Cerebellar nuclear complex (tissue), 1 donor: ENCODE measurements around the gene KRTAP1-1.
"Not testable (repeated sequence)": the region's sequence is repeated elsewhere in the genome, so short reads cannot be mapped to it uniquely, and the experiment has no call there.

ENCODE experiments used
- DNase-seq, 2 experiments: peaks; one replicate each; lab custom pipeline; 2025; lab: John Stamatoyannopoulos, UW

Gene KRTAP1-1

GRCh38 chr17:41055130-41055529 lies 13.9 kb upstream of the KRTAP1-1 start, which contains the start of gene KRTAP2-2:
Gene KRTAP2-2, minus strand, starts transcription at chr17:41055230. Its CDS starts 19 bp downstream, at chr17:41055211.
- DNase-seq, result not testable (repeated sequence)

- not testable (repeated sequence) for DNase-seq
These were observed 13.3 kb upstream of the KRTAP1-1 start for GRCh38 chr17:41054556-41054955.

- DNase-seq, result no peak
These were observed 12.8 kb upstream of the KRTAP1-1 start for GRCh38 chr17:41054025-41054424.

GRCh38 chr17:41052566-41052965 lies 11.3 kb upstream of the KRTAP1-1 start:
- DNase-seq, result no peak

- no peak for DNase-seq
These were observed 7.9 kb upstream of the KRTAP1-1 start for GRCh38 chr17:41049110-41049509.

- no peak for DNase-seq
These were observed 7.2 kb upstream of the KRTAP1-1 start for GRCh38 chr17:41048441-41048840.

- DNase-seq, result not testable (repeated sequence)
These were observed 5.7 kb upstream of the KRTAP1-1 start, which contains the start of gene KRTAP2-1 for GRCh38 chr17:41046735-41047465. Gene KRTAP2-1, minus strand, starts transcription at chr17:41047316. Its CDS starts 49 bp downstream, at chr17:41047267.

GRCh38 chr17:41042953-41043352 lies 1.7 kb upstream of the KRTAP1-1 start:
- no peak for DNase-seq

GRCh38 chr17:41037853-41038350 lies 3.3 kb downstream of the KRTAP1-1 start:
- DNase-seq, result no peak

- DNase-seq, result not testable (repeated sequence)
These were observed 6.8 kb downstream of the KRTAP1-1 start, which contains the start of gene KRTAP1-3 for GRCh38 chr17:41034346-41034935. Gene KRTAP1-3, minus strand, starts transcription at chr17:41034874. Its CDS starts 53 bp downstream, at chr17:41034821.

GRCh38 chr17:41029633-41030245 lies 11.5 kb downstream of the KRTAP1-1 start, which contains the start of gene KRTAP1-4:
Gene KRTAP1-4, minus strand, starts transcription at chr17:41030195. Its CDS starts 117 bp downstream, at chr17:41030078.
- no peak for DNase-seq

- DNase-seq, result no peak
These were observed 14.4 kb downstream of the KRTAP1-1 start, which contains the start of gene KRTAP1-5 for GRCh38 chr17:41026715-41027471. Gene KRTAP1-5, minus strand, starts transcription at chr17:41027208. Its CDS starts 53 bp downstream, at chr17:41027155.

- no peak for DNase-seq
These were observed 16.6 kb downstream of the KRTAP1-1 start for GRCh38 chr17:41024697-41025096.

GRCh38 chr17:41020336-41020735 lies 20.9 kb downstream of the KRTAP1-1 start:
- no peak for DNase-seq

GRCh38 chr17:41019415-41019814 lies 21.8 kb downstream of the KRTAP1-1 start:
- DNase-seq, result no peak

- DNase-seq, result no peak
These were observed 22.7 kb downstream of the KRTAP1-1 start for GRCh38 chr17:41018541-41018940.

- DNase-seq, result no peak
These were observed 24.6 kb downstream of the KRTAP1-1 start for GRCh38 chr17:41016578-41017215.

- no peak for DNase-seq
These were observed 25.8 kb downstream of the KRTAP1-1 start for GRCh38 chr17:41015454-41015853.

GRCh38 chr17:41013606-41014005 lies 27.6 kb downstream of the KRTAP1-1 start:
- peak in 1 of 2 experiments; percentile 9 for DNase-seq

GRCh38 chr17:41013181-41013580 lies 28.1 kb downstream of the KRTAP1-1 start:
- no peak for DNase-seq
